Liver (tissue), 4 donors: Measurements from ENCODE around the gene CST9. TPM values are rescaled to one million over a fixed set of nuclear protein-coding genes. Genes with fewer than 3 reads are reported as not detected.

ENCODE experiments used
- polyA plus RNA-seq, 2 donors: library from polyadenylated mRNA; stranded (reverse) in 1 of 2; unstranded in 1 of 2; fragments of 200-250 nt in 1 of 2; fragments of >200 nt in 1 of 2; fragmentation: Nextera tagmentation in 1 of 2; extraction: Ambion mirVana in 1 of 2; gene quantifications; one replicate each; pipeline versions ENCODE4 v1.2.1 to v1.2.3, GENCODE V29; 2013 to 2015
- total RNA-seq, 2 donors: library from RNA; depleted of rRNA; stranded (reverse); fragments of >200 nt; gene quantifications; one replicate each; pipeline ENCODE4 v1.2.3, GENCODE V29; 2014
- donor health status: healthy.
- donor health status: healthy.
- donor health status: healthy.

The CST9 gene
- total and polyA plus RNA-seq, 4 donors, result not detected

Other genes starting within 250 kb of the CST9 start
- 10 to 100 TPM in 1 of 2 donors, 1 to 10 TPM in 1; 5.6 to 11.0 TPM for gene GZF1, start 243.7 kb downstream of the CST9 start, total RNA-seq
- 1 to 10 TPM; 1.6 to 4.5 TPM for gene GZF1, start 243.7 kb downstream of the CST9 start, polyA plus RNA-seq
- gene NAPB, start 184.4 kb downstream of the CST9 start, total RNA-seq, result 10 to 100 TPM in 1 of 2 donors, 1 to 10 TPM in 1; 6.1 to 10.6 TPM
- 1 to 10 TPM; 2.4 to 2.9 TPM for gene NAPB, start 184.4 kb downstream of the CST9 start, polyA plus RNA-seq
- gene CSTL1, start 166.2 kb downstream of the CST9 start, total RNA-seq, result not detected
- gene CSTL1, start 166.2 kb downstream of the CST9 start, polyA plus RNA-seq, result not detected
- not detected for gene CST11, start 153.0 kb downstream of the CST9 start, total RNA-seq
- gene CST11, start 153.0 kb downstream of the CST9 start, polyA plus RNA-seq, result not detected
- not detected for gene CST8, start 114.8 kb downstream of the CST9 start, total RNA-seq
- not detected for gene CST8, start 114.8 kb downstream of the CST9 start, polyA plus RNA-seq
- not detected for gene CST9L, start 37.4 kb downstream of the CST9 start, total RNA-seq
- gene CST9L, start 37.4 kb downstream of the CST9 start, polyA plus RNA-seq, result not detected
- gene CST3, start 32.0 kb upstream of the CST9 start, total RNA-seq, result 100 to 1,000 TPM; 153 to 364 TPM
- 1,000 to 10,000 TPM in 1 of 2 donors, 100 to 1,000 TPM in 1; 662 to 1,712 TPM for gene CST3, start 32.0 kb upstream of the CST9 start, polyA plus RNA-seq
- not detected for gene CST4, start 83.1 kb upstream of the CST9 start, total RNA-seq
- gene CST4, start 83.1 kb upstream of the CST9 start, polyA plus RNA-seq, result not detected
- gene CST1, start 145.0 kb upstream of the CST9 start, total RNA-seq, result not detected
- not detected for gene CST1, start 145.0 kb upstream of the CST9 start, polyA plus RNA-seq
- not detected for gene CST2, start 220.8 kb upstream of the CST9 start, total RNA-seq
- gene CST2, start 220.8 kb upstream of the CST9 start, polyA plus RNA-seq, result not detected